NCI-H526 (cell line): ENCODE measurements around the gene PPTC7.
"Not testable (repeated sequence)": the region's sequence is repeated elsewhere in the genome, so short reads cannot be mapped to it uniquely, and the experiment has no call there.

Source experiments
- DNase-seq, 2 experiments: peaks; one replicate each; lab custom pipeline; 2025; lab: John Stamatoyannopoulos, UW

PPTC7 gene

GRCh38 chr12:110583137-110584059 is at the start of gene PPTC7:
TSS of gene PPTC7 (minus strand) at chr12:110583318. CDS start at chr12:110583031, 287 bp downstream.
- DNase-seq: peak; percentile 93 to 98

GRCh38 chr12:110627500-110628195 is 44.5 kb upstream of the PPTC7 start:
- no peak for DNase-seq

- no peak for DNase-seq
Measured at GRCh38 chr12:110622582-110622981, 39.5 kb upstream of the PPTC7 start.

- DNase-seq: no peak
Measured at GRCh38 chr12:110619534-110619953, 36.4 kb upstream of the PPTC7 start.

GRCh38 chr12:110616471-110617115 is 33.5 kb upstream of the PPTC7 start:
- no peak for DNase-seq

- no peak for DNase-seq
Measured at GRCh38 chr12:110615171-110615570, 32.1 kb upstream of the PPTC7 start.

GRCh38 chr12:110613771-110614684 is 30.9 kb upstream of the PPTC7 start, which contains the start of gene TCTN1:
TSS of gene TCTN1 (plus strand) at chr12:110614129. CDS start at chr12:110614183, 54 bp downstream.
- DNase-seq: peak; percentile 82 to 97

GRCh38 chr12:110613071-110613770 is 30.1 kb upstream of the PPTC7 start:
- DNase-seq: no peak

- no peak for DNase-seq
Measured at GRCh38 chr12:110606253-110606611, 23.1 kb upstream of the PPTC7 start.

- DNase-seq: peak; percentile 9 to 65
Measured at GRCh38 chr12:110602085-110602814, 19.1 kb upstream of the PPTC7 start.

GRCh38 chr12:110600254-110600653 is 17.1 kb upstream of the PPTC7 start:
- DNase-seq: peak in 1 of 2 experiments; percentile 30

GRCh38 chr12:110599334-110599733 is 16.2 kb upstream of the PPTC7 start:
- DNase-seq: no peak

GRCh38 chr12:110597885-110598284 is 14.8 kb upstream of the PPTC7 start:
- peak; percentile 19 to 46 for DNase-seq

- DNase-seq: not testable (repeated sequence)
Measured at GRCh38 chr12:110592919-110593318, 9.8 kb upstream of the PPTC7 start.

- no peak for DNase-seq
Measured at GRCh38 chr12:110592078-110592477, 9.0 kb upstream of the PPTC7 start.

- no peak for DNase-seq
Measured at GRCh38 chr12:110591451-110592051, 8.4 kb upstream of the PPTC7 start.

- DNase-seq: no peak
Measured at GRCh38 chr12:110590806-110591326, 7.7 kb upstream of the PPTC7 start.

GRCh38 chr12:110590059-110590458 is 6.9 kb upstream of the PPTC7 start:
- DNase-seq: no peak

- DNase-seq: not testable (repeated sequence)
Measured at GRCh38 chr12:110587102-110587501, 4.0 kb upstream of the PPTC7 start.
